Activated CD4-positive, alpha-beta T cell treated with anti-CD3 and anti-CD28 coated beads, Interleukin-2, amount 10 ng/mL, durations not matched to agents 24 days and 14 days (primary cell): ENCODE data around the gene CHEK1. TPM values are rescaled to one million over a fixed set of nuclear protein-coding genes. Genes with fewer than 3 reads are reported as not detected.

Experiments used
- DNase-seq: peaks from one replicate; pipeline ENCODE4 v3.0.0; 2022
- H3K27ac Mint-ChIP-seq: one replicate; pipeline ENCODE4 v1.8.0; 2022; ENCODE audit warnings: mild to moderate bottlenecking, mixed read lengths
- H3K27me3 Mint-ChIP-seq: one replicate; pipeline ENCODE4 v1.8.0; 2022; ENCODE audit warnings: mixed read lengths
- H3K36me3 Mint-ChIP-seq: one replicate; pipeline ENCODE4 v1.8.0; 2022; ENCODE audit warnings: low read depth, mild to moderate bottlenecking, mixed read lengths
- H3K4me1 Mint-ChIP-seq: one replicate; pipeline ENCODE4 v1.8.0; 2021; ENCODE audit warnings: mixed read lengths
- H3K4me3 Mint-ChIP-seq: one replicate; pipeline ENCODE4 v1.8.0; 2022; ENCODE audit warnings: mild to moderate bottlenecking, moderate library complexity, mixed read lengths
- H3K9me3 Mint-ChIP-seq: one replicate; pipeline ENCODE4 v1.8.0; 2021; ENCODE audit warnings: mixed read lengths
- intact Hi-C: fragments of 100-400 bp; cut with micrococcal nuclease; formaldehyde crosslinking; loops from one replicate; pipeline ENCODE4 v1.15.1; 2023
- total RNA-seq: library from RNA; stranded (reverse); gene quantifications from 2 replicates; pipeline ENCODE4 v1.2.3, GENCODE V29; 2022

Gene CHEK1
- total RNA-seq, 1 donor from 2014 or later = 131 TPM

GRCh38 chr11:125600663-125601062, 24.3 kb upstream of the CHEK1 start:
- Mint-ChIP-seq H3K9me3 (no peaks in the 10 kb centered on the region), H3K27me3 (no peaks in the 10 kb centered on the region), H3K27ac (no peak overlapping the region), H3K4me1 (peaks cover 10% of the 10 kb centered on the region), H3K4me3 (no peak overlapping the region), H3K36me3 (peaks cover 63% of the 10 kb centered on the region)
- intact Hi-C loops = no loop called here
- DNase-seq = no peak

GRCh38 chr11:125603207-125603606, 21.8 kb upstream of the CHEK1 start:
- Mint-ChIP-seq H3K4me1 (peaks cover 2% of the 10 kb centered on the region), H3K27me3 (no peaks in the 10 kb centered on the region), H3K27ac (no peak overlapping the region), H3K4me3 (no peak overlapping the region), H3K36me3 (peaks cover 60% of the 10 kb centered on the region), H3K9me3 (no peaks in the 10 kb centered on the region)
- intact Hi-C loops = no loop called here
- no peak for DNase-seq

GRCh38 chr11:125605417-125605816, 19.5 kb upstream of the CHEK1 start:
- H3K27me3 Mint-ChIP-seq = no peaks in the 10 kb centered on the region
- H3K4me1 Mint-ChIP-seq = peaks cover 2% of the 10 kb centered on the region
- no peak for DNase-seq
- no peaks in the 10 kb centered on the region for H3K9me3 Mint-ChIP-seq
- H3K4me3 Mint-ChIP-seq = no peak overlapping the region
- intact Hi-C loops = no loop called here
- H3K36me3 Mint-ChIP-seq = peaks cover 65% of the 10 kb centered on the region
- no peak overlapping the region for H3K27ac Mint-ChIP-seq

GRCh38 chr11:125609545-125609944, 15.4 kb upstream of the CHEK1 start:
- intact Hi-C loops = no loop called here
- H3K4me3 Mint-ChIP-seq = no peak overlapping the region
- H3K36me3 Mint-ChIP-seq = peaks cover 64% of the 10 kb centered on the region
- DNase-seq = no peak
- H3K27me3 Mint-ChIP-seq = no peaks in the 10 kb centered on the region
- H3K27ac Mint-ChIP-seq = no peak overlapping the region
- no peaks in the 10 kb centered on the region for H3K9me3 Mint-ChIP-seq
- no peaks in the 10 kb centered on the region for H3K4me1 Mint-ChIP-seq

- H3K27me3 Mint-ChIP-seq = no peaks in the 10 kb centered on the region
Observed at GRCh38 chr11:125618383-125618782, 6.6 kb upstream of the CHEK1 start.

GRCh38 chr11:125621995-125622394, 3.0 kb upstream of the CHEK1 start:
- H3K4me1 Mint-ChIP-seq = peaks cover 10% of the 10 kb centered on the region
- no peaks in the 10 kb centered on the region for H3K9me3 Mint-ChIP-seq
- DNase-seq = no peak
- no peak overlapping the region for H3K27ac Mint-ChIP-seq
- H3K27me3 Mint-ChIP-seq = no peaks in the 10 kb centered on the region
- H3K4me3 Mint-ChIP-seq = no peak overlapping the region
- peaks cover 53% of the 10 kb centered on the region for H3K36me3 Mint-ChIP-seq
- intact Hi-C loops = no loop called here

More at GRCh38 chr11:125618383-125618782, 6.6 kb upstream of the CHEK1 start:
- Mint-ChIP-seq H3K4me3 (no peak overlapping the region), H3K27ac (no peak overlapping the region), H3K36me3 (peaks cover 69% of the 10 kb centered on the region), H3K4me1 (no peaks in the 10 kb centered on the region), H3K9me3 (no peaks in the 10 kb centered on the region)
- no peak for DNase-seq
- intact Hi-C loops = no loop called here

GRCh38 chr11:125623064-125623463, 1.9 kb upstream of the CHEK1 start:
- H3K9me3 Mint-ChIP-seq = no peaks in the 10 kb centered on the region
- H3K27ac Mint-ChIP-seq = no peak overlapping the region
- intact Hi-C loops = no loop called here
- H3K36me3 Mint-ChIP-seq = peaks cover 53% of the 10 kb centered on the region
- no peaks in the 10 kb centered on the region for H3K27me3 Mint-ChIP-seq
- peaks cover 17% of the 10 kb centered on the region for H3K4me1 Mint-ChIP-seq
- no peak for DNase-seq
- no peak overlapping the region for H3K4me3 Mint-ChIP-seq

GRCh38 chr11:125625225-125625629, 264 bp downstream of the CHEK1 start:
- peak overlapping the region; percentile 95 for H3K27ac Mint-ChIP-seq
- H3K27me3 Mint-ChIP-seq = no peaks in the 10 kb centered on the region
- peaks cover 49% of the 10 kb centered on the region for H3K36me3 Mint-ChIP-seq
- H3K4me1 Mint-ChIP-seq = peaks cover 23% of the 10 kb centered on the region
- DNase-seq = no peak
- peak overlapping the region; percentile 93 for H3K4me3 Mint-ChIP-seq
- no peaks in the 10 kb centered on the region for H3K9me3 Mint-ChIP-seq
- intact Hi-C loops = loop anchor here (1.0 to 5.0 kb wide), 4 partner anchors 33 to 644 kb away; partner anchors contain the start of genes EI24, FOXRED1, SRPRA and STT3A

- H3K27me3 Mint-ChIP-seq = no peaks in the 10 kb centered on the region
- H3K4me3 Mint-ChIP-seq = peak overlapping the region; percentile 93
- intact Hi-C loops = loop anchor here (1.0 to 5.0 kb wide), 6 partner anchors 33 to 643 kb away; partner anchors contain the start of genes EI24, FOXRED1, HYLS1 and SRPRA
- peak; percentile 96 for DNase-seq
- peak overlapping the region; percentile 95 for H3K27ac Mint-ChIP-seq
- H3K9me3 Mint-ChIP-seq = no peaks in the 10 kb centered on the region
- peaks cover 24% of the 10 kb centered on the region for H3K4me1 Mint-ChIP-seq
- H3K36me3 Mint-ChIP-seq = peaks cover 46% of the 10 kb centered on the region
Observed at GRCh38 chr11:125625630-125626287, 796 bp downstream of the CHEK1 start.

- intact Hi-C loops = loop anchor here (1.0 to 5.0 kb wide), 3 partner anchors 36 to 261 kb away; partner anchors contain the start of gene HYLS1
- H3K27me3 Mint-ChIP-seq = no peaks in the 10 kb centered on the region
- H3K4me1 Mint-ChIP-seq = peaks cover 26% of the 10 kb centered on the region
- H3K9me3 Mint-ChIP-seq = no peaks in the 10 kb centered on the region
- peaks cover 44% of the 10 kb centered on the region for H3K36me3 Mint-ChIP-seq
- peak overlapping the region; percentile 93 for H3K4me3 Mint-ChIP-seq
- peak overlapping the region; percentile 95 for H3K27ac Mint-ChIP-seq
- peak; percentile 80 for DNase-seq
Observed at GRCh38 chr11:125626288-125626950, 1.5 kb downstream of the CHEK1 start.

GRCh38 chr11:125627236-125627910, 2.4 kb downstream of the CHEK1 start:
- H3K36me3 Mint-ChIP-seq = peaks cover 39% of the 10 kb centered on the region
- intact Hi-C loops = loop anchor here (2.0 to 5.0 kb wide), 2 partner anchors 35 to 247 kb away; no protein-coding TSS in a partner anchor
- no peak overlapping the region for H3K27ac Mint-ChIP-seq
- no peak for DNase-seq
- H3K4me1 Mint-ChIP-seq = peaks cover 28% of the 10 kb centered on the region
- no peaks in the 10 kb centered on the region for H3K27me3 Mint-ChIP-seq
- no peaks in the 10 kb centered on the region for H3K9me3 Mint-ChIP-seq
- H3K4me3 Mint-ChIP-seq = peak overlapping the region; percentile 93

- DNase-seq = no peak
- intact Hi-C loops = no loop called here
- Mint-ChIP-seq H3K27ac (no peak overlapping the region), H3K36me3 (peaks cover 63% of the 10 kb centered on the region), H3K9me3 (no peaks in the 10 kb centered on the region), H3K4me1 (peaks cover 21% of the 10 kb centered on the region), H3K4me3 (no peak overlapping the region), H3K27me3 (no peaks in the 10 kb centered on the region)
Observed at GRCh38 chr11:125637840-125638239, 12.9 kb downstream of the CHEK1 start.

GRCh38 chr11:125638315-125638714, 13.4 kb downstream of the CHEK1 start:
- DNase-seq = no peak
- intact Hi-C loops = no loop called here
- peaks cover 21% of the 10 kb centered on the region for H3K4me1 Mint-ChIP-seq
- H3K4me3 Mint-ChIP-seq = no peak overlapping the region
- H3K36me3 Mint-ChIP-seq = peaks cover 61% of the 10 kb centered on the region
- no peak overlapping the region for H3K27ac Mint-ChIP-seq
- no peaks in the 10 kb centered on the region for H3K27me3 Mint-ChIP-seq
- H3K9me3 Mint-ChIP-seq = no peaks in the 10 kb centered on the region

GRCh38 chr11:125645871-125646270, 20.9 kb downstream of the CHEK1 start:
- Mint-ChIP-seq H3K27ac (no peak overlapping the region), H3K4me1 (peaks cover 25% of the 10 kb centered on the region), H3K4me3 (no peak overlapping the region), H3K9me3 (no peaks in the 10 kb centered on the region), H3K27me3 (no peaks in the 10 kb centered on the region), H3K36me3 (peaks cover 64% of the 10 kb centered on the region)
- intact Hi-C loops = no loop called here
- no peak for DNase-seq
